ENCODE data around the gene FADD. TPM values are rescaled to one million over a fixed set of nuclear protein-coding genes. Genes with fewer than 3 reads are reported as not detected.
"Not testable (repeated sequence)": the region's sequence is repeated elsewhere in the genome, so short reads cannot be mapped to it uniquely, and the experiment has no call there.

FADD gene
- total RNA-seq, 1 donor from 2014 or later: 57.4 TPM

GRCh38 chr11:70180906-70181305, 22.2 kb upstream of the FADD start:
- no peak for DNase-seq (ENCODE audit: low read depth)

GRCh38 chr11:70182266-70182665, 20.8 kb upstream of the FADD start:
- no peak for DNase-seq (ENCODE audit: low read depth)

GRCh38 chr11:70183032-70183431, 20.1 kb upstream of the FADD start:
- no peak for DNase-seq (ENCODE audit: low read depth)

GRCh38 chr11:70183483-70184176, 19.5 kb upstream of the FADD start:
- no peak for DNase-seq (ENCODE audit: low read depth)

GRCh38 chr11:70184396-70184795, 18.7 kb upstream of the FADD start:
- DNase-seq (ENCODE audit: low read depth): no peak

- no peak for DNase-seq (ENCODE audit: low read depth)
Measured at GRCh38 chr11:70185348-70186055, 17.6 kb upstream of the FADD start.

GRCh38 chr11:70186420-70186819, 16.7 kb upstream of the FADD start:
- no peak for DNase-seq (ENCODE audit: low read depth)

GRCh38 chr11:70186936-70187335, 16.2 kb upstream of the FADD start:
- DNase-seq (ENCODE audit: low read depth): no peak

GRCh38 chr11:70187771-70188170, 15.3 kb upstream of the FADD start:
- DNase-seq (ENCODE audit: low read depth): no peak

GRCh38 chr11:70189622-70190021, 13.5 kb upstream of the FADD start:
- DNase-seq (ENCODE audit: low read depth): no peak

- DNase-seq (ENCODE audit: low read depth): no peak
Measured at GRCh38 chr11:70191495-70192140, 11.5 kb upstream of the FADD start.

GRCh38 chr11:70192666-70193410, 10.3 kb upstream of the FADD start:
- DNase-seq (ENCODE audit: low read depth): no peak

GRCh38 chr11:70193411-70194292, 9.4 kb upstream of the FADD start:
- DNase-seq (ENCODE audit: low read depth): no peak

- no peak for DNase-seq (ENCODE audit: low read depth)
Measured at GRCh38 chr11:70194792-70195791, 8.0 kb upstream of the FADD start.

- no peak for DNase-seq (ENCODE audit: low read depth)
Measured at GRCh38 chr11:70200212-70200844, 2.8 kb upstream of the FADD start.

- not testable (repeated sequence) for DNase-seq (ENCODE audit: low read depth)
Measured at GRCh38 chr11:70201047-70201446, 2.0 kb upstream of the FADD start.

- peak; percentile 94 for DNase-seq (ENCODE audit: low read depth)
Measured at GRCh38 chr11:70201882-70202861, 924 bp upstream of the FADD start.

- peak; percentile 85 for DNase-seq (ENCODE audit: low read depth)
Measured at GRCh38 chr11:70203751-70204465, 812 bp downstream of the FADD start.
